Tibial nerve (tissue), 4 donors: Measurements from ENCODE around the gene EVPLL.
"Not testable (repeated sequence)": the region's sequence is repeated elsewhere in the genome, so short reads cannot be mapped to it uniquely, and the experiment has no call there.

ENCODE experiments used
- EP300 ChIP-seq, 2 donors: sonication (generic); formaldehyde crosslinking; IDR thresholded peaks; one replicate each; pipeline ENCODE4 v1.6.1; 2017; ENCODE audit warnings: antibody characterized with exemption in 2 of 2, mild to moderate bottlenecking in 1 of 2
- POLR2A ChIP-seq, 2 donors: fragments of 450-650 bp; IDR thresholded peaks; one replicate each; pipeline ENCODE4 v1.6.1; 2017; ENCODE audit warnings: antibody characterized with exemption in 2 of 2, mild to moderate bottlenecking in 2 of 2, moderate library complexity in 2 of 2
- TF ChIP-seq, protein P1 (sequence below), 5 experiments: fragments of 200-600 bp in 3 of 5; fragments of 450-650 bp in 2 of 5; sonication (generic) in 3 of 5; IDR thresholded peaks; one replicate each; pipeline ENCODE4 v1.5.1; 2016 to 2019; ENCODE audit warnings: antibody characterized with exemption in 5 of 5, mild to moderate bottlenecking in 3 of 5, moderate library complexity in 2 of 5

DNA sequence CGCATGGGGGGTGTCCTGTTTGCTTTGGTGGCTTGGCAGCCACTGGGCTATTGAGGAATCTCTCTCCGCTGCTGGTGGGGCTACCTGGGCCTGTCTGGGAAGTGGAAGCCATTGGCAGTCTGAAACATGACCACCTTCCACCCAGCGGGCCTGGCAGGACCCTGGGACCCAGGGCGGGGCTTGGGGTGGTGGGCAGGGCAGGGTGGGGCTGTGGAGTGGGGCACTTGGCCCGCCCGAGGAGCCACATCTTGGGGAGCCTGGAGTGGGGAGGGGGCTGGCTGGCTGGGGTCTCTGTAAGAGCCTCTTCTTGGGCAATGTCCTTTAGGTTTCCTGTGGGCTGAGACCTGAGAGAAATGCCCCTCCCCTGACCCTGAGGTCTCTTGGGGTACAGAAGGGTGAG is 48.0 kb downstream of the EVPLL start:
- TF ChIP-seq POLR2A, EP300 (IDR thresholded peaks at IDR 0.05): not testable (repeated sequence)
- TF ChIP-seq, protein P1, sequence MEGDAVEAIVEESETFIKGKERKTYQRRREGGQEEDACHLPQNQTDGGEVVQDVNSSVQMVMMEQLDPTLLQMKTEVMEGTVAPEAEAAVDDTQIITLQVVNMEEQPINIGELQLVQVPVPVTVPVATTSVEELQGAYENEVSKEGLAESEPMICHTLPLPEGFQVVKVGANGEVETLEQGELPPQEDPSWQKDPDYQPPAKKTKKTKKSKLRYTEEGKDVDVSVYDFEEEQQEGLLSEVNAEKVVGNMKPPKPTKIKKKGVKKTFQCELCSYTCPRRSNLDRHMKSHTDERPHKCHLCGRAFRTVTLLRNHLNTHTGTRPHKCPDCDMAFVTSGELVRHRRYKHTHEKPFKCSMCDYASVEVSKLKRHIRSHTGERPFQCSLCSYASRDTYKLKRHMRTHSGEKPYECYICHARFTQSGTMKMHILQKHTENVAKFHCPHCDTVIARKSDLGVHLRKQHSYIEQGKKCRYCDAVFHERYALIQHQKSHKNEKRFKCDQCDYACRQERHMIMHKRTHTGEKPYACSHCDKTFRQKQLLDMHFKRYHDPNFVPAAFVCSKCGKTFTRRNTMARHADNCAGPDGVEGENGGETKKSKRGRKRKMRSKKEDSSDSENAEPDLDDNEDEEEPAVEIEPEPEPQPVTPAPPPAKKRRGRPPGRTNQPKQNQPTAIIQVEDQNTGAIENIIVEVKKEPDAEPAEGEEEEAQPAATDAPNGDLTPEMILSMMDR (IDR thresholded peaks at IDR 0.05): not testable (repeated sequence)
